GM12873 (cell line): ENCODE measurements around the gene DPY30.

Experiments used
- CTCF ChIP-seq: IDR thresholded peaks from 2 replicates; pipeline ENCODE4 v1.5.1; 2012; ENCODE audit warnings: low read depth, mild to moderate bottlenecking, moderate library complexity, low read length, control low read depth; ENCODE audit not compliant: insufficient read depth; ENCODE audit errors: missing control alignments

The DPY30 gene

GRCh38 chr2:32002406-32002805 lies 37.2 kb downstream of the DPY30 start:
- TF ChIP-seq CTCF, result no peak

- no peak for TF ChIP-seq CTCF
Measured at GRCh38 chr2:31999438-31999837, 40.2 kb downstream of the DPY30 start.

GRCh38 chr2:31998731-31999383 lies 40.7 kb downstream of the DPY30 start:
- TF ChIP-seq CTCF, result no peak

- no peak for TF ChIP-seq CTCF
Measured at GRCh38 chr2:31997653-31998052, 42.0 kb downstream of the DPY30 start.

GRCh38 chr2:31996571-31997150 lies 42.9 kb downstream of the DPY30 start:
- TF ChIP-seq CTCF, result no peak

- TF ChIP-seq CTCF, result no peak
Measured at GRCh38 chr2:31992934-31993333, 46.7 kb downstream of the DPY30 start.

GRCh38 chr2:31992025-31992579 lies 47.5 kb downstream of the DPY30 start:
- no peak for TF ChIP-seq CTCF
